D721Med (cell line): ENCODE results near the gene LRRC66.

Experiments used
- DNase-seq: peaks from one replicate; pipeline ENCODE4 v3.0.0; 2011; ENCODE audit warnings: low spot score; ENCODE audit not compliant: insufficient read length
- FAIRE-seq: peaks from 2 replicates; lab custom pipeline; 2011; peaks lifted over from hg19 to GRCh38; lab: Jason Lieb, UNC
- TF ChIP-seq, protein P1 (sequence below): IDR thresholded peaks from 2 replicates; pipeline ENCODE4 v1.5.1; 2012; ENCODE audit warnings: mild to moderate bottlenecking, control low read depth; ENCODE audit not compliant: insufficient read depth; ENCODE audit errors: missing control alignments

The LRRC66 gene, protein sequence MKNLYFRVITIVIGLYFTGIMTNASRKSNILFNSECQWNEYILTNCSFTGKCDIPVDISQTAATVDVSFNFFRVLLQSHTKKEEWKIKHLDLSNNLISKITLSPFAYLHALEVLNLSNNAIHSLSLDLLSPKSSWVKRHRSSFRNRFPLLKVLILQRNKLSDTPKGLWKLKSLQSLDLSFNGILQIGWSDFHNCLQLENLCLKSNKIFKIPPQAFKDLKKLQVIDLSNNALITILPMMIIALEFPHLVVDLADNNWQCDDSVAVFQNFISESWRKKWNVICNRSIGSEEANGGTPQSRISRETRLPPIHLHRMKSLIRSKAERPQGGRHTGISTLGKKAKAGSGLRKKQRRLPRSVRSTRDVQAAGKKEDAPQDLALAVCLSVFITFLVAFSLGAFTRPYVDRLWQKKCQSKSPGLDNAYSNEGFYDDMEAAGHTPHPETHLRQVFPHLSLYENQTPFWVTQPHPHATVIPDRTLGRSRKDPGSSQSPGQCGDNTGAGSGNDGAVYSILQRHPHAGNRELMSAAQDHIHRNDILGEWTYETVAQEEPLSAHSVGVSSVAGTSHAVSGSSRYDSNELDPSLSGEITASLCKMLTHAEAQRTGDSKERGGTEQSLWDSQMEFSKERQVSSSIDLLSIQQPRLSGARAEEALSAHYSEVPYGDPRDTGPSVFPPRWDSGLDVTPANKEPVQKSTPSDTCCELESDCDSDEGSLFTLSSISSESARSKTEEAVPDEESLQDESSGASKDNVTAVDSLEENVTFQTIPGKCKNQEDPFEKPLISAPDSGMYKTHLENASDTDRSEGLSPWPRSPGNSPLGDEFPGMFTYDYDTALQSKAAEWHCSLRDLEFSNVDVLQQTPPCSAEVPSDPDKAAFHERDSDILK

DNA sequence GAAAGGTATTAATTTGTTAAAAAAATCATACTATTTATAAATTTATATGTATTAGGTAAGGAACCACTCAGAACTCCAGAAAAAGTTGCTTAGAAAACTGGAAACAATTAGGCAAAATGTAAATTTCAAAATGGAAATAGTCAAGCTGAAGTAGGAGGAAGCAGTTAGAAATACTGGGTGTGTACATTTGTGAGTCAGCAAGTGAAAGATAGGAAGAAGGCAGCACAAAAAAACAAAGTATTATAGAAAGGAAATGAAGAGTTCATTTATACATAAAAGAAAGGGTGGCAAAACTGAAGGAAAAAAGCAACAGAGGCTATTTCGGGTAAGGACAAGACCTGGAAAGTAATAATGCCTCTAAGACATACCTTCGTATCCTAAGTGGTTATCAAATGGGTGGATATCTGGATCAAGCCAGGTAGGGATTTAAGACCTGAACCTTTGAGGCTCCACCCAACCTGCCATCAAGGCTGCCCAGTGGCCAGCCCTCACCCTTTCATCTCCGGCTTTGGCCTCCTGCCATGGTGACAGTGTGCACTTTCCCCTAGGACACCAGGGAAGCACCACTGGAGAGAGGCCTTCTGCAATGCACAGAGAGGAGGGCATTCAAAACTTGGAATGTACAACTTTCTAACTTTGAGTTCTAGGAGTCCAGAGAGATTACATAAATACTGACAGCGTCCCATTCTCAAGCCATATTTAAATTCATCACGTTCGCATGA lies at the start of gene LRRC66:
Gene LRRC66, minus strand, starts transcription at position 428 of the 722 bp plus-strand sequence. CDS start 2,750 bp downstream, outside the sequence.
- TF ChIP-seq, protein P1, sequence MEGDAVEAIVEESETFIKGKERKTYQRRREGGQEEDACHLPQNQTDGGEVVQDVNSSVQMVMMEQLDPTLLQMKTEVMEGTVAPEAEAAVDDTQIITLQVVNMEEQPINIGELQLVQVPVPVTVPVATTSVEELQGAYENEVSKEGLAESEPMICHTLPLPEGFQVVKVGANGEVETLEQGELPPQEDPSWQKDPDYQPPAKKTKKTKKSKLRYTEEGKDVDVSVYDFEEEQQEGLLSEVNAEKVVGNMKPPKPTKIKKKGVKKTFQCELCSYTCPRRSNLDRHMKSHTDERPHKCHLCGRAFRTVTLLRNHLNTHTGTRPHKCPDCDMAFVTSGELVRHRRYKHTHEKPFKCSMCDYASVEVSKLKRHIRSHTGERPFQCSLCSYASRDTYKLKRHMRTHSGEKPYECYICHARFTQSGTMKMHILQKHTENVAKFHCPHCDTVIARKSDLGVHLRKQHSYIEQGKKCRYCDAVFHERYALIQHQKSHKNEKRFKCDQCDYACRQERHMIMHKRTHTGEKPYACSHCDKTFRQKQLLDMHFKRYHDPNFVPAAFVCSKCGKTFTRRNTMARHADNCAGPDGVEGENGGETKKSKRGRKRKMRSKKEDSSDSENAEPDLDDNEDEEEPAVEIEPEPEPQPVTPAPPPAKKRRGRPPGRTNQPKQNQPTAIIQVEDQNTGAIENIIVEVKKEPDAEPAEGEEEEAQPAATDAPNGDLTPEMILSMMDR, result no peak
- no peak for DNase-seq
- no peak for FAIRE-seq

DNA sequence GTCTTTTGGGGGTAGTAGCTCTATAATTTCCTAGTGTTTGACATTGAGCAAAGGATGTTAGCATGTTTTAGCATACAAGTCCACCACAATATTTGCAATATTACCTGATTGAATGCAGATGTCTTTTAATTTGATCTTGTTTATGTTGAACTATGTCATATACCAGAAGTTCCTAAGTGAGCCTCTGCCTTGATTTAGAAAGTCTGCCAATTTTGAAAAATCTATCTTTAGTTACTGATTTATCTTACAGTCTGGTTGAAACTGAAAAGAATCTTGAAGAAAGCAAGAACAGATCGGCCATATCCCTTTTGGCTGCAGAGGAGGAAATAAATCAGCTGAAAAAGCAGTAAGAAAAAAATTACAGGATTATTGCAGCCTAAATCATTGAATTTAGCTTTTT lies 49.4 kb upstream of the LRRC66 start:
- TF ChIP-seq, protein P1, result no peak
- FAIRE-seq, result no peak
- no peak for DNase-seq

DNA sequence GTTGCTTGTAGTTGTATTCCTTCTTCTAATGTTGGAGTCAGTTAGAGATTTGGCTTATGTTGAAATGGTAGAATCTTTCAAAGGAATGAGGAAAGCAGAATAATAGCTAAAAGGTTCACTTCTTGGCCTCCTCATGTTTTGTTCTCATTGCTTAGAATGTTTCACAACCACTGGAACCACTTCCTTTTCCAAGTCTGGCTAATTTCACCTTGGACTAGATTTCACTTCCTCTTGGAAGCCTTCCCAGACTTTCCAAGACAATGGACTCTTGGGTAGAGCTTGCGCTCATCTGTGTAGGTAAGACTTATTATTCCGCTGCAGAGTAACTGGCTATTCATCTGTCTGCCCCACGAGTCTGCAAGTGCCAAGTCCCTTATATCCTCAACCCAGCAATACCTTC lies 39.2 kb upstream of the LRRC66 start:
- DNase-seq (no peak), FAIRE-seq (no peak)

DNA sequence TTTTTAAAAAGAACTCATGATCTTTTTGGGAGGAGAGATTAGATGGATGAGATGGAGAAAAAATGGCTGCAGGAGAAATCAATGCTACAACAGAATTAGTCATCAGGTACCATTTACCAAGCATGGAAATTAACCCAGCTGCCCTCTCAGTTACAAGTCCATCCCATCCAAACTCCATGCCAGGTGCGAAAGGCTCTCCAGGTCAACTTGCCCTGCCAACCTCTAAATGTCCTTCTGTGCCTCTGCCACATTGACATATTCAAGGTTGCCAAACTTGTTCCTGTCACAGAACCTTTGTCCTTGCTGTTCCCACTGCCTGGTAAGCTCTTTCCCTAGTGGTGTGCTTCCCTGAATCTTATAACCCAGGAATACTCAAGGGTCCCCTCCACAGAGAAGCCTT lies 38.1 kb upstream of the LRRC66 start:
- DNase-seq (no peak), FAIRE-seq (no peak)
- TF ChIP-seq, protein P1, result no peak

More for the DNA sequence above, 39.2 kb upstream of the LRRC66 start:
- TF ChIP-seq, protein P1, result no peak

DNA sequence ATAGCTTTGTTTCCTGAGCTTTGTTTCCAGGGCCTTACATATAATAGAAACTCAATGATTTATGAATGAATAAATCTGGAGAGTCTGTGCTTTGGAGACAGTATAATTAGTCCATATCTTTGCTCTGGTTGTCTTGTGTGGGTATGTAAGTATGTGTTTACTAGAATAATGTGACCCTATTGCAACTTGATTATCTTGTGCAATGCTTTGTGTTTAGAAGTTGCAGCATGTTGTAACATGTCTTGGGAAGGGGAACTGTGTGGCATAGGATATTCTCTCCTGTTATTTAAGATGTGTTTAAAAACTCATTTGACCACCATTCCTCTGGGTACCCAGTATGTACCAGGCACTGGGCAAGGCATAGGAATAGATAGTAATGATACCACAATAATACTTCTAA lies 37.0 kb upstream of the LRRC66 start:
- FAIRE-seq (no peak), DNase-seq (no peak)
- TF ChIP-seq, protein P1, result no peak

DNA sequence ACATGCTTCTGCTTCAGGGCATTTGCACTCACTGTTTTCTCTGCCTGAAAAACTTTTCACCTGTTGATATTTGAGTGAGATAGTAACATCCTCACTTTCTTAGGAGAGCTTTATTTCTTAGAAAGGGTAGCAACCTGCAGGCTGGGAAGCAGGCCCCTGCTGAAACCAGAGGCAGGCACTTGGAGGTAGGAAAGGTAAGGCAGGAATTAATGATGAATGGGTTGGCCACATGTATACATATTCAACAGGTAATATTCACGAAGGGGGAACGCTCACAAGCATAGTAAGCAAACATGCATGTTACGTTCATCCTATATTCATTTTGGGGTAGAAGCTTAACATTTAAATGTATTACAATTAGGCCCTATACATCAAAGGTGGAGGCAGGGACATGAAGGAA lies 34.1 kb upstream of the LRRC66 start:
- TF ChIP-seq, protein P1, result no peak
- no peak for FAIRE-seq

More for the DNA sequence above, 34.1 kb upstream of the LRRC66 start:
- no peak for DNase-seq
